H9 (cell line): Measurements from ENCODE around the gene HMGCLL1. TPM values are rescaled to one million over a fixed set of nuclear protein-coding genes. Genes with fewer than 3 reads are reported as not detected.

Source experiments
- DNase-seq: peaks from one replicate; pipeline ENCODE4 v3.0.0-alpha.2; 2017
- H2AFZ ChIP-seq: one replicate; pipeline ENCODE4 v1.6.1; 2013; ENCODE audit warnings: mild to moderate bottlenecking, low read length, control low read depth, moderate library complexity
- H2AK5ac ChIP-seq: 2 replicates; pipeline ENCODE4 v1.6.1; 2013; ENCODE audit warnings: low read length, control low read depth, mixed read lengths; ENCODE audit not compliant: insufficient read length
- H2BK120ac ChIP-seq: one replicate; pipeline ENCODE4 v1.6.1; 2013; ENCODE audit warnings: low read depth, mild to moderate bottlenecking, low read length, control low read depth, inconsistent platforms; ENCODE audit not compliant: poor library complexity, severe bottlenecking
- H2BK12ac ChIP-seq: 2 replicates; pipeline ENCODE4 v1.6.1; 2013; ENCODE audit warnings: low read length, control low read depth, mixed read lengths, low read depth; ENCODE audit not compliant: insufficient read length
- H2BK15ac ChIP-seq: 2 replicates; pipeline ENCODE4 v1.6.1; 2013; ENCODE audit warnings: low read depth, low read length, control low read depth
- H2BK20ac ChIP-seq: one replicate; pipeline ENCODE4 v1.6.1; 2013; ENCODE audit warnings: low read depth, mild to moderate bottlenecking, low read length, control low read depth, inconsistent platforms; ENCODE audit not compliant: poor library complexity, severe bottlenecking
- H2BK5ac ChIP-seq: 2 replicates; pipeline ENCODE4 v1.6.1; 2013; ENCODE audit warnings: low read length, control low read depth, mixed read lengths; ENCODE audit not compliant: insufficient read length
- H3K14ac ChIP-seq: 2 replicates; pipeline ENCODE4 v1.6.1; 2013; ENCODE audit warnings: low read length, control low read depth; ENCODE audit not compliant: insufficient read depth
- H3K18ac ChIP-seq: 2 replicates; pipeline ENCODE4 v1.6.1; 2013; ENCODE audit warnings: low read depth, mild to moderate bottlenecking, mixed read lengths, low read length, control low read depth; ENCODE audit not compliant: insufficient read length
- H3K23ac ChIP-seq: 2 replicates; pipeline ENCODE4 v1.6.1; 2013; ENCODE audit warnings: low read length, control low read depth, mixed read lengths, low read depth; ENCODE audit not compliant: insufficient read length
- H3K23me2 ChIP-seq: 2 replicates; pipeline ENCODE4 v1.6.1; 2013; ENCODE audit warnings: low read depth, mild to moderate bottlenecking, mixed read lengths, low read length, control low read depth; ENCODE audit not compliant: insufficient read length, poor library complexity, severe bottlenecking
- H3K27ac ChIP-seq: 2 replicates; pipeline ENCODE4 v1.5.1; 2013; ENCODE audit warnings: low read length, control low read depth, mixed read lengths, low read depth; ENCODE audit not compliant: insufficient read length
- H3K27me3 ChIP-seq: 2 replicates; pipeline ENCODE4 v1.6.1; 2013; ENCODE audit warnings: low read length, control low read depth, inconsistent platforms; ENCODE audit not compliant: insufficient read depth
- H3K4ac ChIP-seq: 2 replicates; pipeline ENCODE4 v1.6.1; 2013; ENCODE audit warnings: low read depth, mild to moderate bottlenecking, control low read depth, inconsistent platforms, low read length, moderate library complexity
- H3K4me1 ChIP-seq: 2 replicates; pipeline ENCODE4 v1.6.1; 2013; ENCODE audit warnings: low read length, control low read depth, inconsistent platforms; ENCODE audit not compliant: insufficient read depth
- H3K4me2 ChIP-seq: 2 replicates; pipeline ENCODE4 v1.6.1; 2013; ENCODE audit warnings: low read length, control low read depth, mixed read lengths; ENCODE audit not compliant: insufficient read length, insufficient read depth
- H3K56ac ChIP-seq: 2 replicates; pipeline ENCODE4 v1.6.1; 2013; ENCODE audit warnings: low read depth, mild to moderate bottlenecking, mixed read lengths, low read length, control low read depth; ENCODE audit not compliant: insufficient read length
- H3K79me1 ChIP-seq: 2 replicates; pipeline ENCODE4 v1.6.1; 2013; ENCODE audit warnings: low read depth, mild to moderate bottlenecking, moderate library complexity, low read length, control low read depth, inconsistent platforms; ENCODE audit not compliant: insufficient read depth, poor library complexity, severe bottlenecking
- H3K79me2 ChIP-seq: 2 replicates; pipeline ENCODE4 v1.6.1; 2013; ENCODE audit warnings: low read length, control low read depth, inconsistent platforms; ENCODE audit not compliant: insufficient read depth
- H3K9ac ChIP-seq: 2 replicates; pipeline ENCODE4 v1.6.1; 2013; ENCODE audit warnings: low read length, control low read depth, mixed read lengths; ENCODE audit not compliant: insufficient read length; ENCODE audit errors: extremely low read depth
- H3K9me3 ChIP-seq: one replicate; pipeline ENCODE4 v1.6.1; 2013; ENCODE audit warnings: low read depth, low read length, inconsistent platforms; ENCODE audit not compliant: control insufficient read depth
- H3T11ph ChIP-seq: one replicate; pipeline ENCODE4 v1.6.1; 2013; ENCODE audit warnings: mild to moderate bottlenecking, low read length, control low read depth, inconsistent platforms
- H4K20me1 ChIP-seq: one replicate; pipeline ENCODE4 v1.6.1; 2013; ENCODE audit not compliant: control insufficient read depth, insufficient read length, insufficient read depth
- H4K5ac ChIP-seq: 2 replicates; pipeline ENCODE4 v1.6.1; 2013; ENCODE audit warnings: low read depth, mild to moderate bottlenecking, mixed read lengths, low read length, control low read depth; ENCODE audit not compliant: insufficient read length
- H4K8ac ChIP-seq: replicated peaks from 2 replicates; pipeline ENCODE4 v1.6.1; 2013; ENCODE audit warnings: low read length, control low read depth, mixed read lengths, low read depth; ENCODE audit not compliant: insufficient read length
- H4K91ac ChIP-seq: 2 replicates; pipeline ENCODE4 v1.6.1; 2013; ENCODE audit warnings: low read depth, mild to moderate bottlenecking, moderate library complexity, mixed read lengths, low read length, control low read depth; ENCODE audit not compliant: insufficient read length
- H3K27ac Mint-ChIP-seq, 3 experiments: 2 replicates in 2 of 3; 3 replicates in 1 of 3; pipeline ENCODE4 v1.8.0; 2020 to 2021; ENCODE audit warnings: mixed read lengths in 3 of 3, mild to moderate bottlenecking in 1 of 3, moderate library complexity in 1 of 3
- H3K27me3 Mint-ChIP-seq: 2 replicates; pipeline ENCODE4 v1.8.0; 2021; ENCODE audit warnings: low read depth, mild to moderate bottlenecking, moderate library complexity, mixed read lengths
- H3K36me3 Mint-ChIP-seq, 3 experiments: 2 replicates in 2 of 3; 3 replicates in 1 of 3; pipeline ENCODE4 v1.8.0; 2020 to 2021; ENCODE audit warnings: low read depth in 3 of 3, mixed read lengths in 3 of 3; ENCODE audit not compliant: insufficient read depth in 1 of 3
- H3K4me1 Mint-ChIP-seq, 2 experiments: 2 replicates each; pipeline ENCODE4 v1.8.0; 2020; ENCODE audit warnings: mixed read lengths in 2 of 2
- H3K4me3 Mint-ChIP-seq, 2 experiments: 2 replicates in 1 of 2; 3 replicates in 1 of 2; pipeline ENCODE4 v1.8.0; 2020 to 2021; ENCODE audit warnings: mild to moderate bottlenecking in 2 of 2, mixed read lengths in 2 of 2, moderate library complexity in 1 of 2
- H3K9me3 Mint-ChIP-seq, 2 experiments: 2 replicates in 1 of 2; 3 replicates in 1 of 2; pipeline ENCODE4 v1.8.0; 2020; ENCODE audit warnings: mild to moderate bottlenecking in 2 of 2, mixed read lengths in 2 of 2, moderate library complexity in 1 of 2
- WGBS: extraction: QIAGEN DNeasy Blood & Tissue Kit; methylation state at CpG from one replicate; pipeline ENCODE4 v1.1.7; 2013; ENCODE audit warnings: missing lambda C conversion rate, low lambda C conversion rate, mixed read lengths; ENCODE audit not compliant: insufficient read length; ENCODE audit errors: extremely low coverage; 5-methylcytosine and 5-hydroxymethylcytosine counted together
- total RNA-seq: library from RNA; stranded (reverse); gene quantifications from 2 replicates; pipeline ENCODE4 v1.2.1, GENCODE V29; 2021
- TF ChIP-seq, protein P1 (sequence below): fragments of 200-600 bp; sonication (generic); conservative IDR thresholded peaks from 3 replicates; pipeline ENCODE4 v1.8.0; 2021; ENCODE audit warnings: antibody characterized with exemption, mild to moderate bottlenecking

HMGCLL1 gene
- total RNA-seq, 1 experiment from 2014 or later, result 0.24 TPM

DNA sequence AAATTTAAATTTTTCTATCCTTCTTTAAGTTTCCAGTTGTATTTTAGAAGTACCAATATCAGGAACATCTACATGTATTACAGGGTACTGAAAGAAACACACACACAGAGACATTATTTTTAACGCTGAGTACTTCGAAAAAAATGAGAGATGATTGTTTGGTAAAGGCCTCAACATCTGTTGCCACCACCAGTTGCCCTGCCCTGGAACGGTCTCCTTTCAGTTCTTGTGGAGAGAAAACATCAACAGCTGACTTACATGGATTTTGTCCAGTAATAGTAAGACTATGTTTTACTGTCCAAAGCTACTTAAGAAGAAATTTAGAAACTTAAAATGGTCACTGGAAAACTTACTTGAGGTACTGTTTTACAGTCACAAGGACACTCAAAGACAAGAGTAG lies 16.7 kb downstream of the HMGCLL1 start:
- no peak overlapping the region for H3K56ac ChIP-seq
- H2BK120ac ChIP-seq, result no peak overlapping the region
- no peak overlapping the region for H3K27ac ChIP-seq
- H3K9me3 ChIP-seq, result no peaks in the 10 kb centered on the region
- no peak overlapping the region for H3K18ac ChIP-seq
- no peak overlapping the region for H3K9ac ChIP-seq
- no peaks in the 10 kb centered on the region for H3K79me1 ChIP-seq
- H3K14ac ChIP-seq, result no peak overlapping the region
- no peak overlapping the region for H3K4me2 ChIP-seq
- H3K23me2 ChIP-seq, result no peaks in the 10 kb centered on the region
- TF ChIP-seq, protein P1, sequence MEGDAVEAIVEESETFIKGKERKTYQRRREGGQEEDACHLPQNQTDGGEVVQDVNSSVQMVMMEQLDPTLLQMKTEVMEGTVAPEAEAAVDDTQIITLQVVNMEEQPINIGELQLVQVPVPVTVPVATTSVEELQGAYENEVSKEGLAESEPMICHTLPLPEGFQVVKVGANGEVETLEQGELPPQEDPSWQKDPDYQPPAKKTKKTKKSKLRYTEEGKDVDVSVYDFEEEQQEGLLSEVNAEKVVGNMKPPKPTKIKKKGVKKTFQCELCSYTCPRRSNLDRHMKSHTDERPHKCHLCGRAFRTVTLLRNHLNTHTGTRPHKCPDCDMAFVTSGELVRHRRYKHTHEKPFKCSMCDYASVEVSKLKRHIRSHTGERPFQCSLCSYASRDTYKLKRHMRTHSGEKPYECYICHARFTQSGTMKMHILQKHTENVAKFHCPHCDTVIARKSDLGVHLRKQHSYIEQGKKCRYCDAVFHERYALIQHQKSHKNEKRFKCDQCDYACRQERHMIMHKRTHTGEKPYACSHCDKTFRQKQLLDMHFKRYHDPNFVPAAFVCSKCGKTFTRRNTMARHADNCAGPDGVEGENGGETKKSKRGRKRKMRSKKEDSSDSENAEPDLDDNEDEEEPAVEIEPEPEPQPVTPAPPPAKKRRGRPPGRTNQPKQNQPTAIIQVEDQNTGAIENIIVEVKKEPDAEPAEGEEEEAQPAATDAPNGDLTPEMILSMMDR, result no peak
- H2BK12ac ChIP-seq, result no peak overlapping the region
- H2BK15ac ChIP-seq, result no peak overlapping the region
- no peaks in the 10 kb centered on the region for H3K4me1 Mint-ChIP-seq
- no peak for DNase-seq
- no peak overlapping the region for H2BK5ac ChIP-seq
- no peak overlapping the region for H3K4ac ChIP-seq
- no peak overlapping the region for H4K91ac ChIP-seq
- no peak overlapping the region for H3K23ac ChIP-seq
- H3K79me2 ChIP-seq, result no peaks in the 10 kb centered on the region
- no peak overlapping the region for H3K4me3 Mint-ChIP-seq
- no peak overlapping the region for H2AFZ ChIP-seq
- H3K27me3 ChIP-seq, result no peaks in the 10 kb centered on the region
- WGBS, result no CpG with 5 or more reads among the region's 3 CpGs
- no peaks in the 10 kb centered on the region for H3K36me3 Mint-ChIP-seq
- no peak overlapping the region for H4K5ac ChIP-seq
- no peaks in the 10 kb centered on the region; a peak in 1 of 5 replicates for H3K9me3 Mint-ChIP-seq
- H3K27ac Mint-ChIP-seq, result no peak overlapping the region
- no peak overlapping the region for H3T11ph ChIP-seq
- H4K20me1 ChIP-seq, result no peaks in the 10 kb centered on the region
- H3K27me3 Mint-ChIP-seq, result no peaks in the 10 kb centered on the region
- H2AK5ac ChIP-seq, result no peak overlapping the region
- no peaks in the 10 kb centered on the region for H3K4me1 ChIP-seq
- no peak overlapping the region for H4K8ac ChIP-seq
- H2BK20ac ChIP-seq, result no peak overlapping the region
